T follicular helper cell (primary cell): Measurements from ENCODE around the gene ZNF862.

Source experiments
- DNase-seq: peaks from one replicate; pipeline ENCODE4 v3.0.0-alpha.2; 2020; ENCODE audit warnings: low read depth

Gene ZNF862

GRCh38 chr7:149845257-149845980 is 7.2 kb downstream of the ZNF862 start:
- DNase-seq, result no peak

DNA sequence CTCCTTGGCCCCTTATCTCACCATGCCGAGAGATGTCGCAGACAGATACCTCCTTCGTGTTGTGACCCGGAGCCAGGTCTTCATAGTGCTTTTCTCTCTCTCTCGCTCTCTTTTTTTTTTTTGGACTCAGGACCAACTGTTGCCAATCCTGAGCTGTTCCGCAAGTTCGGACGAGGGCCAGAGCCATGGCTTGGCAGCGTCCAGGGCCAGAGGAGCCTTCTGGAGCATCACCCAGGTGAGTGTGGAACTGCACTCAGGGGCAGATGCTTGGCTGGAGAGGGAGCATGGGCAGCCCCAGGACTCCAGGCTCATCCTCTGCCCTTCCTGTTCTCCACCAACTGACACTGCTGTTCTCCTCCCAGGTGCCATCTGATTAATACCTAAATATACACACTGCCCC is 7.8 kb downstream of the ZNF862 start:
- DNase-seq, result no peak

GRCh38 chr7:149846436-149847046 is 8.4 kb downstream of the ZNF862 start:
- DNase-seq, result no peak

DNA sequence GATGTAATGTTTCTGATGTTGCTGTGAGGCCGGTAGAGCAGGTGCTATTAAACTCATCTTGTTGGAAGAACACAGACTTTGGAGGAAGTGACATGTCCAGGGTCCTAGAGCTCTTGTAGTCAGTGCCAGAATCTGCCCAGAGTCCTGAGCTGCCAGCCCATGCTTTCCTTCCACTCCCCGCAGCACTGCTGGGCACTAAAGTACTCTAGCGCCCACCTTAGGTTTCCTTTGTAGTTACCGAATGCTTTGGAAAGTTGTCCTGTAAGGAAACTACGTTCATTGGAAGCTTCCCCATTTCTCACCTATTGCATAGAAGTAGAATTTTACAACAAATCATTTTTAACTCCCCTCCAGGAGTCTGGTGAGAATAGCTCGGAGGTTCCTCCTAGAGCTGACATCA is 11.0 kb downstream of the ZNF862 start:
- DNase-seq, result no peak

- DNase-seq, result no peak
These were observed 11.9 kb downstream of the ZNF862 start for GRCh38 chr7:149850007-149850594.

DNA sequence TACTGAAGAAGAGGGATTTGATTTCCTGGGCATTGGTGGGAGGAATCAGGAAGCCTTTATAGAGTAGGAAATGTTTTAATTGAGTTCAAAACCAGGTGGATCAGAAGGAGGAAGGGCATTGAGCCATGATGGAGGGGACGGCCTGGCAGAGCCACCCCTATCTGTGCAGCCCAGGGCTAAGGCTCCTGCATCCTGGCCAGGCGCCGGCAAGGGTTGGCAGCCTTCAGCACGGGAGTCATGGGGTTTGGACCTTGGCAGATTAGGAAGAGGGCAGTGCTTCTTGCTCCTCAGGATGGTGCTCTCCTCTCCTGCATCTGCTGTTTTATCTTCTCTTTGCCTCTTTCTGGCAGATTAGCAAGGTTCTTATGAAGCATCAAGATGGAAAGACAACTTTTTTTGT is 12.5 kb downstream of the ZNF862 start:
- DNase-seq, result no peak

GRCh38 chr7:149851449-149851848 is 13.3 kb downstream of the ZNF862 start:
- no peak for DNase-seq

GRCh38 chr7:149853157-149853556 is 15.0 kb downstream of the ZNF862 start:
- DNase-seq, result no peak

- DNase-seq, result peak; percentile 44
These were observed 16.6 kb downstream of the ZNF862 start for GRCh38 chr7:149854611-149855360.

GRCh38 chr7:149855361-149856305 is 17.5 kb downstream of the ZNF862 start:
- DNase-seq, result no peak

DNA sequence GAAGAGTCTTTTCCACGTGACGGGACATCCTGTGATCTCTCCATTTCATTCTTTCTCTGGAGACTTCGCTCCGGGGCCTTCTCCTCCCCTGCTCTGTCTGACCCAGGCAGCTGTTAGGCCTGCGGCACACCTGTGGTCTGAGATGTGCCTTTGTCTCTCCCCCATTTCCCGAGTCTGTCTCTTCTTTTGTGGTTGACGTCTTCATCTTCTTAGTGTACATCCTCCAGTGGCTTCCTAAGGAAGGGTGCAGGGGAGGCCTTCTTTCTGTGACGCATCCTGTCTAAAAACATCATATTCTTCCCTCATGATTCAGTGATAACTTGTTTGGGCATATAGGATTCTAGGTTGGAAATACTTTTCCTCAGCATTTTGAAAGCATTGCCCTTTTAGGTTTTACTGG is 18.4 kb downstream of the ZNF862 start:
- DNase-seq, result peak; percentile 21

DNA sequence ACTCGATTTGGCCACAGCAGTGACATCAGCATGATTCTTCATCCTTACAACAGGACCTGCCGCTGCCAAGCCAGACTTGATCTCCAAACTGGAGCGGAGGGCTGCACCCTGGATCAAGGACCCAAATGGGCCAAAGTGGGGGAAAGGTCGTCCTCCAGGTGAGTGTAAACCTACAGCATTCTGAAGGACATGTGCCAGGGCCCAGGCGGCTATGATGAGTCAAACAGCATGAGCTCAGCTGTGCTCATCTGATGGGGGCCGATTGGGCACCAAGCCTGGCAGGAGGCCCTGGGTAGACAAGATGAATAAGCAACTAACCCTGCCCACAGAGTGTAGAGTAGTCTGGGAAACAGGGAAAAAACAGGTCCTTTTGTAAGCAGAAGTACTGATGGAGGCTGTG is 21.2 kb downstream of the ZNF862 start:
- no peak for DNase-seq

- no peak for DNase-seq
These were observed 21.7 kb downstream of the ZNF862 start for GRCh38 chr7:149859876-149860275.

- no peak for DNase-seq
These were observed 22.9 kb downstream of the ZNF862 start for GRCh38 chr7:149860821-149861727.

DNA sequence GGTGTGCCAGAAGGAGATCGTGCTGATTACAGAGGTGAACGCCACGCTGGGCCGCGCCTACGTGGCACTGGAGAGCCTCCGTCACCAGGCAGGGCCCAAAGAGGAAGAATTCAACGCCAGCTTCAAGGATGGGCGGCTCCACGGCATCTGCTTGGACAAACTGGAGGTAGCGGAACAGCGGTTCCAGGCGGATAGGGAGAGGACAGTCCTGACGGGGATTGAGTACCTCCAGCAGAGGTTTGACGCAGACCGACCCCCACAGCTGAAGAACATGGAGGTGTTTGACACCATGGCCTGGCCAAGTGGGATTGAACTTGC is 23.5 kb downstream of the ZNF862 start:
- no peak for DNase-seq

GRCh38 chr7:149862156-149862555 is 24.0 kb downstream of the ZNF862 start:
- DNase-seq, result no peak

DNA sequence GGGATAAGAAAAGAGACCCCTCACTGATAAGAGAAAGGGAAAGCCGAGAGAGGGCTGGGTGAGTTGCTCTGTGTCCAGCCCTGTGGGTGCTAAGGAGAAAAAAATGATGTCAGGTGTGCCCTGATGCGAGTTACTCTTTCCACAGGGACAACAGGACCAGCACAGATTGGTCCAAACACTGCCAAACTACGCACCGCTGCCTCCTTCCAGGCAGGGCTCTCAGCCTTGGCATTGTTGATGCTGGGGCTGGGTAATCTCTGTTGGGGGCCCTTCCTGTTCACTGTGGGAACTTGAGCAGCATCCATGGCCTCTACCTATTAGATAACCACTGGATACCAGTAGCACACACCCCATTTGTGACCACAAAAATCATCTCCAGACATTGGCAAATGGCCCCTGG is 25.3 kb downstream of the ZNF862 start:
- no peak for DNase-seq

DNA sequence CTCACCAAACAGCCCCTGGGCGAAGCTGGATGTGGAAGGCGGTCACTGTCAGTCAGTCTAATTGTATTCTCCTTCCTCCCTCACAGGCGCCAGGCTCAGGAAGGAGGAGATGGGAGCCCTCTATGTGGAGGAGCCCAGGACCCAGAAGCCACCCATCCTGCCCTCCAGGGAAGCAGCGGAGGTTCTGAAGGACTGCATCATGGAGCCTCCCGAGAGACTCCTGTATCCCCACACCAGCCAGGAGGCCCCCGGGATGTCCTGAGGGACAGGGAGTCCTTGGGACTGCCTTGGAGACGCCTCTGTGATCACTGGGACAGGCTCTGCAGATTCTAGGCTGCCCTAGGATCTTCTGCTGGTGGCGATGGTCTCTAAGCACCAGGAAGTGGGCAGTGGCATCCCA is 25.8 kb downstream of the ZNF862 start:
- DNase-seq, result no peak

DNA sequence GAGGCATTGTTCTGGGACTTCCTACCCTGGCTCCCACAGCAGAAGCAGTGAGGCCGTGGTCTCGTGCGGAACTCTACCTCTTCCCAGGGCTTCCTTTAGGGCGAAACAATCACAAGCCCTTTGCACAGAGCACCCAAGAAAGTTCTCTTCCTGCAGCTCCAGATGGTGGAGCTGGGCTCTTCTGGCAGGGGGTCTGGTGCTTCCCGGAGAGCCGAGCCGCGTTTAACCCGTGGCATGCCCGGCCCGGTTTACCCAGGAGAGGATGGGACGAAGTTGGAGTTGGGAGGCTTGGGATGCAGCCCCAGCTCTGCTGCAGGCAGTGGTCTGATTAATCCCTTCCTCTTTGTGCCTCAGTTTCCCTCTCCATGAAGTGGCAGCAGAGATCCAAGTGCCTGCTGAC is 26.6 kb downstream of the ZNF862 start:
- no peak for DNase-seq

GRCh38 chr7:149865437-149865836 is 27.3 kb downstream of the ZNF862 start:
- DNase-seq, result peak; percentile 49
